ENCODE measurements around the gene HM13.
"Not testable (repeated sequence)": the region's sequence is repeated elsewhere in the genome, so short reads cannot be mapped to it uniquely, and the experiment has no call there.

The HM13 gene

DNA sequence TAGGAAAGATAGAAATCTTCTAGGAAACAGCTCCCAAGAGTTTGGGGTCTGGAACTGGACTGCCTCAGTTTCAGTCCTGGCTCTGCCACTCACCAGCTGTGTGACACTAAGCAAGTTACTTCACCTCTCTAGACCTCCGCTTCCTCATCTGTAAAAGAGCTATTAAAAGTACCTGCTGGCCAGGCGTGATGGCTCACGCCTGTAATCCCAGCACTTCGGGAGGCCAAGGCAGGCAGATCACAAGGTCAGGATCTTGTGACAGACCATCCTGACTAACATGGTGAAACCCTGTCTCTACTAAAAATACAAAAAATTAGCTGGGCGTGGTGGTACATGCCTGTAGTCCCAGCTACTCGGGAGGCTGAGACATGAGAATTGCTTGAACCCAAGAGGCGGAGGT, 7.0 kb downstream of the HM13 start:
- H4K8ac ChIP-seq (ENCODE audit: low read depth, low read length); H3K4me1 ChIP-seq (ENCODE audit: control insufficient read depth in 2 of 2, insufficient read depth in 1 of 2, low read depth in 1 of 2, low read length in 2 of 2); DNase-seq (ENCODE audit: low spot score); H3K9me3 ChIP-seq (replicated peaks in 1 of 2; ENCODE audit: control insufficient read depth in 2 of 2, insufficient read depth in 1 of 2, low read depth in 1 of 2, low read length in 2 of 2); H3K79me1 ChIP-seq (ENCODE audit: low read depth, low read length); H3K4me2 ChIP-seq (ENCODE audit: insufficient read depth, low read length, poor library complexity, severe bottlenecking); H3K4ac ChIP-seq (ENCODE audit: low read length); H3K27me3 ChIP-seq (ENCODE audit: control insufficient read depth in 3 of 3, insufficient read depth in 3 of 3, low read depth in 1 of 3, low read length in 3 of 3); H2AFZ ChIP-seq (ENCODE audit: low read length); H2AK5ac ChIP-seq (ENCODE audit: low read depth, low read length); H3K4me3 ChIP-seq (ENCODE audit: low read length in 2 of 2); H2BK5ac ChIP-seq (ENCODE audit: low read length); H3K23ac ChIP-seq (ENCODE audit: low read depth, low read length, poor library complexity); H3K18ac ChIP-seq (ENCODE audit: low read length); H3K9ac ChIP-seq (ENCODE audit: low read depth, low read length, poor library complexity); H2BK12ac ChIP-seq (ENCODE audit: low read length); H4K91ac ChIP-seq (ENCODE audit: low read depth, low read length, poor library complexity); H3K27ac ChIP-seq (replicated peaks; ENCODE audit: low read length); H2BK120ac ChIP-seq (ENCODE audit: low read depth, low read length); H3K14ac ChIP-seq (ENCODE audit: low read length); H2BK15ac ChIP-seq (ENCODE audit: low read length): not testable (repeated sequence)
- WGBS, 2 donors (ENCODE audit: extremely low coverage in 2 of 2, insufficient read length in 2 of 2, insufficient replicate concordance in 1 of 2): no CpG with 5 or more reads among the region's 7 CpGs
- peaks cover 5 to 58% of the 10 kb centered on the region in 2 donors for H3K36me3 ChIP-seq (replicated peaks in 1 of 2; ENCODE audit: control insufficient read depth in 2 of 2, insufficient read depth in 2 of 2, low read length in 2 of 2)

DNA sequence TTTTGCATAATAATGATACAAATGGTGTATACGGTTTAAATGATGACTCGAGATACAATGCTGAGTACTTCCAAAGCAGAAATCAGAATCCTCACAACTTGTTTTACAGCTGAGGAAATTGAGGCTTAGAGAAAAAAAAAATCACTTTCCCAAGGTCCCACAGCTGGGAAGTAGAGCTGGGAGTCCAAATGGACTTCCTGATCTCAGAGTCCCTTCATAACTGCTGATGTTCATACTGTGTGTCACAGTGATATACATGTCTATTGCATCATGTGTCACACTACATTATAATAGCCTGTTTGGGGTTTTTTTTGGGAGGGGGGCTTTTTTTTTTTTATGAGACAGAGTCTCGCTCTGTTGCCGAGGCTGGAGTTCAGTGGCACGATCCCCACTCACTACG, 8.5 kb downstream of the HM13 start:
- Histone ChIP-seq H3K4me3 (ENCODE audit: low read length in 2 of 2) (no peak overlapping the region), H3K18ac (ENCODE audit: low read length) (no peak overlapping the region), H3K27ac (replicated peaks; ENCODE audit: low read length) (no peak overlapping the region), H4K8ac (ENCODE audit: low read depth, low read length) (no peak overlapping the region), H2BK15ac (ENCODE audit: low read length) (no peak overlapping the region), H3K23ac (ENCODE audit: low read depth, low read length, poor library complexity) (no peak overlapping the region), H3K4me1 (ENCODE audit: control insufficient read depth in 2 of 2, insufficient read depth in 1 of 2, low read depth in 1 of 2, low read length in 2 of 2) (no peaks in the 10 kb centered on the region), H2BK12ac (ENCODE audit: low read length) (no peak overlapping the region), H2BK5ac (ENCODE audit: low read length) (no peak overlapping the region), H2AK5ac (ENCODE audit: low read depth, low read length) (no peak overlapping the region), H3K14ac (ENCODE audit: low read length) (no peak overlapping the region), H3K9ac (ENCODE audit: low read depth, low read length, poor library complexity) (no peak overlapping the region), H3K4me2 (ENCODE audit: insufficient read depth, low read length, poor library complexity, severe bottlenecking) (no peak overlapping the region), H3K27me3 (ENCODE audit: control insufficient read depth in 3 of 3, insufficient read depth in 3 of 3, low read depth in 1 of 3, low read length in 3 of 3) (no peaks in the 10 kb centered on the region), H3K9me3 (replicated peaks in 1 of 2; ENCODE audit: control insufficient read depth in 2 of 2, insufficient read depth in 1 of 2, low read depth in 1 of 2, low read length in 2 of 2) (no peaks in the 10 kb centered on the region), H3K79me1 (ENCODE audit: low read depth, low read length) (peaks cover 4% of the 10 kb centered on the region), H3K4ac (ENCODE audit: low read length) (no peak overlapping the region), H2AFZ (ENCODE audit: low read length) (no peak overlapping the region), H4K91ac (ENCODE audit: low read depth, low read length, poor library complexity) (no peak overlapping the region), H3K36me3 (replicated peaks in 1 of 2; ENCODE audit: control insufficient read depth in 2 of 2, insufficient read depth in 2 of 2, low read length in 2 of 2) (peaks cover 7 to 55% of the 10 kb centered on the region in 2 donors), H2BK120ac (ENCODE audit: low read depth, low read length) (no peak overlapping the region)
- no CpG with 5 or more reads among the region's 6 CpGs for WGBS, 2 donors (ENCODE audit: extremely low coverage in 2 of 2, insufficient read length in 2 of 2, insufficient replicate concordance in 1 of 2)
- no peak for DNase-seq (ENCODE audit: low spot score)

DNA sequence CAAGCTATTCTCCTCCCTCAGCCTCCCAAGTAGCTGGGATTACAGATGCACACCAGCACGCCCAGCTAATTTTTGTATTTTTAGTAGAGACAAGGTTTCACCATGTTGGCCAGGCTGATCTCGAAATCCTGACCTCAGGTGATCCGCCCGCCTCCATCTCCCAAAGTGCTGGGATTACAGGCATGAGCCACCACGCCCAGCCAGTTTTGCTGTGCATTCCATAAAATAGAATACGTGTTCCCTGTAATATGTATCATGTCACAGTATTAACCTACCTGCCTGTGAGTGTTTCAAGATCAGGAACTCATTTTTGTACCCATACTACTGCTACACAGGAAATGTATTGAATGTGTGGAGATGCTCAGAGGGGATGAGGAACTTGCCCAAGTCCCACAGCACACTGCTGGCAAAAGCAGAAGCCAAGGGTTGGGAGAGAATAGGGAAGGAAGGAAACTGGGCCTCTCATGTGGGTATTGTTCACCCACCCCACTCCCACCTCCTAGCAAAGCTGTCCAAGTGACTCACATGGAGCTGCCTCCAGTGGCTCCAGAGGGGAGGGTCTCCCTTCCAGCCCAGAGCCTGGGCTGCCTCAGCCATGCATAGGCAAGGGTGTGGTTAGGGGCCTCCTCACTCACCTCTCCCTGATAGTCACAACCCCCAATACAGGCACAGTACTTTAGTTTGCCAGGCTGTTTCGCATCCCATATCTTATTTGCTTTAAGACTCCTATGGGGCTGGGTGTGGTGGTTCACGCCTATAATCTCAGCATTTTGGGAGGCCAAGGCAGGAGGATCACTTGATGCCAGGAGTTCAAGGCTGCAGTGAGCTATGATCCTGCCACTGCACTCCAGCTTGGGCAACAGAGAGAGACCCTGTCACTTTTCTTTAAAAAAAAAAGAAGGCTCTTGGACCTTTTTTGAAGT, 9.4 kb downstream of the HM13 start:
- H4K91ac ChIP-seq (ENCODE audit: low read depth, low read length, poor library complexity): no peak overlapping the region
- WGBS, 2 donors (ENCODE audit: extremely low coverage in 2 of 2, insufficient read length in 2 of 2, insufficient replicate concordance in 1 of 2): no CpG with 5 or more reads among the region's 8 CpGs
- H2AFZ ChIP-seq (ENCODE audit: low read length): no peak overlapping the region
- H3K14ac ChIP-seq (ENCODE audit: low read length): no peak overlapping the region
- H2BK120ac ChIP-seq (ENCODE audit: low read depth, low read length): no peak overlapping the region
- no peak overlapping the region for H3K23ac ChIP-seq (ENCODE audit: low read depth, low read length, poor library complexity)
- no peak overlapping the region for H2BK15ac ChIP-seq (ENCODE audit: low read length)
- no peak overlapping the region for H2AK5ac ChIP-seq (ENCODE audit: low read depth, low read length)
- H3K18ac ChIP-seq (ENCODE audit: low read length): no peak overlapping the region
- no peak overlapping the region for H2BK12ac ChIP-seq (ENCODE audit: low read length)
- H3K4me2 ChIP-seq (ENCODE audit: insufficient read depth, low read length, poor library complexity, severe bottlenecking): no peak overlapping the region
- H3K4me1 ChIP-seq (ENCODE audit: control insufficient read depth in 2 of 2, insufficient read depth in 1 of 2, low read depth in 1 of 2, low read length in 2 of 2): no peaks in the 10 kb centered on the region
- no peaks in the 10 kb centered on the region for H3K9me3 ChIP-seq (replicated peaks in 1 of 2; ENCODE audit: control insufficient read depth in 2 of 2, insufficient read depth in 1 of 2, low read depth in 1 of 2, low read length in 2 of 2)
- no peak overlapping the region for H2BK5ac ChIP-seq (ENCODE audit: low read length)
- H3K27ac ChIP-seq (replicated peaks; ENCODE audit: low read length): no peak overlapping the region
- H4K8ac ChIP-seq (ENCODE audit: low read depth, low read length): no peak overlapping the region
- no peak overlapping the region for H3K9ac ChIP-seq (ENCODE audit: low read depth, low read length, poor library complexity)
- peaks cover 8 to 64% of the 10 kb centered on the region in 2 donors for H3K36me3 ChIP-seq (replicated peaks in 1 of 2; ENCODE audit: control insufficient read depth in 2 of 2, insufficient read depth in 2 of 2, low read length in 2 of 2)
- peak overlapping the region in 1 of 2 donors; percentile 0 for H3K4me3 ChIP-seq (ENCODE audit: low read length in 2 of 2)
- H3K4ac ChIP-seq (ENCODE audit: low read length): no peak overlapping the region
- peaks cover 4% of the 10 kb centered on the region for H3K79me1 ChIP-seq (ENCODE audit: low read depth, low read length)
- no peak for DNase-seq (ENCODE audit: low spot score)
- no peaks in the 10 kb centered on the region for H3K27me3 ChIP-seq (ENCODE audit: control insufficient read depth in 3 of 3, insufficient read depth in 3 of 3, low read depth in 1 of 3, low read length in 3 of 3)

DNA sequence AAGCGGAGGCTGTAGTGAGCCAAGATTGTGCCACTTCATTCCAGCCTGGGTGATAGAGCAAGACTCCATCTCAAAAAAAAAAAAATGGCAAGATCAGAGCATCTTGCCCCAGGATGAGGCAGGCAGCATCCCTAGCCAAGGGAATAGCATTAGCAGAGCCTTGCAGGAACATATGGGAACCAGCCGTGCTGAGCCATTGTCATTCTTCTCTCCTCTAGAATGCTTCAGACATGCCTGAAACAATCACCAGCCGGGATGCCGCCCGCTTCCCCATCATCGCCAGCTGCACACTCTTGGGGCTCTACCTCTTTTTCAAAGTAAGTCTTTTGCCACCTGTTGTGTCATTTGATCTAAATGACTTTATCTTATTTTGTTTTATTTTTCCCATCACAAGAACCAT, 13.0 kb downstream of the HM13 start:
- H3K4me3 ChIP-seq (ENCODE audit: low read length in 2 of 2): no peak overlapping the region
- no peak overlapping the region for H2BK120ac ChIP-seq (ENCODE audit: low read depth, low read length)
- no peaks in the 10 kb centered on the region for H3K27me3 ChIP-seq (ENCODE audit: control insufficient read depth in 3 of 3, insufficient read depth in 3 of 3, low read depth in 1 of 3, low read length in 3 of 3)
- H2BK12ac ChIP-seq (ENCODE audit: low read length): no peak overlapping the region
- no peak overlapping the region for H2BK5ac ChIP-seq (ENCODE audit: low read length)
- H2AFZ ChIP-seq (ENCODE audit: low read length): no peak overlapping the region
- H3K9ac ChIP-seq (ENCODE audit: low read depth, low read length, poor library complexity): no peak overlapping the region
- H4K91ac ChIP-seq (ENCODE audit: low read depth, low read length, poor library complexity): no peak overlapping the region
- H4K8ac ChIP-seq (ENCODE audit: low read depth, low read length): no peak overlapping the region
- no peak overlapping the region for H3K18ac ChIP-seq (ENCODE audit: low read length)
- H3K36me3 ChIP-seq (replicated peaks in 1 of 2; ENCODE audit: control insufficient read depth in 2 of 2, insufficient read depth in 2 of 2, low read length in 2 of 2): peaks cover 16 to 73% of the 10 kb centered on the region in 2 donors
- no peak overlapping the region for H3K14ac ChIP-seq (ENCODE audit: low read length)
- no CpG with 5 or more reads among the region's 6 CpGs for WGBS, 2 donors (ENCODE audit: extremely low coverage in 2 of 2, insufficient read length in 2 of 2, insufficient replicate concordance in 1 of 2)
- H3K23ac ChIP-seq (ENCODE audit: low read depth, low read length, poor library complexity): no peak overlapping the region
- H3K4me1 ChIP-seq (ENCODE audit: control insufficient read depth in 2 of 2, insufficient read depth in 1 of 2, low read depth in 1 of 2, low read length in 2 of 2): no peaks in the 10 kb centered on the region
- no peak for DNase-seq (ENCODE audit: low spot score)
- no peak overlapping the region for H2BK15ac ChIP-seq (ENCODE audit: low read length)
- no peak overlapping the region for H3K4me2 ChIP-seq (ENCODE audit: insufficient read depth, low read length, poor library complexity, severe bottlenecking)
- no peak overlapping the region for H3K4ac ChIP-seq (ENCODE audit: low read length)
- no peak overlapping the region for H3K27ac ChIP-seq (replicated peaks; ENCODE audit: low read length)
- no peaks in the 10 kb centered on the region for H3K9me3 ChIP-seq (replicated peaks in 1 of 2; ENCODE audit: control insufficient read depth in 2 of 2, insufficient read depth in 1 of 2, low read depth in 1 of 2, low read length in 2 of 2)
- H2AK5ac ChIP-seq (ENCODE audit: low read depth, low read length): no peak overlapping the region
- H3K79me1 ChIP-seq (ENCODE audit: low read depth, low read length): peaks cover 4% of the 10 kb centered on the region
